H1 (cell line): ENCODE data around the gene RNF224. TPM values are rescaled to one million over a fixed set of nuclear protein-coding genes. Genes with fewer than 3 reads are reported as not detected.

Experiments
- CTCF ChIA-PET: fragments of 300-600 bp; sonication (Branson Sonifier 250); formaldehyde crosslinking; loops from one replicate; lab custom pipeline; 2021; ENCODE audit not compliant: partially characterized antibody; lab: Charles Lee
- POLR2A ChIA-PET: fragments of 300-600 bp; sonication (Branson Sonifier 250); formaldehyde crosslinking; loops from one replicate; lab custom pipeline; 2021; ENCODE audit warnings: inconsistent platforms; ENCODE audit not compliant: partially characterized antibody; lab: Charles Lee
- DNase-seq, 2 experiments: peaks; one replicate each; pipeline versions ENCODE4 v3.0.0 to v3.0.0-alpha.2; 2010 to 2022; ENCODE audit warnings: low spot score in 2 of 2, low read depth in 1 of 2, mixed read lengths in 1 of 2
- FAIRE-seq: peaks from 2 replicates; lab custom pipeline; 2011; peaks lifted over from hg19 to GRCh38; lab: Jason Lieb, UNC
- H2AFZ ChIP-seq: 2 replicates; pipeline ENCODE4 v1.8.1; 2012; ENCODE audit warnings: low read length, inconsistent platforms
- H2AK5ac ChIP-seq: 2 replicates; pipeline ENCODE4 v1.6.1; 2013; ENCODE audit warnings: low read depth, low read length
- H2BK120ac ChIP-seq: replicated peaks from 2 replicates; pipeline ENCODE3; 2013; ENCODE audit warnings: low read depth, low read length, inconsistent platforms
- H2BK12ac ChIP-seq: 2 replicates; pipeline ENCODE4 v1.6.1; 2013; ENCODE audit warnings: low read depth, low read length
- H2BK15ac ChIP-seq: 2 replicates; pipeline ENCODE4 v1.6.1; 2013; ENCODE audit warnings: low read length
- H2BK20ac ChIP-seq: 2 replicates; pipeline ENCODE4 v1.6.1; 2013; ENCODE audit warnings: low read length
- H2BK5ac ChIP-seq: 2 replicates; pipeline ENCODE4 v1.6.1; 2013; ENCODE audit warnings: low read depth, low read length
- H3K14ac ChIP-seq: 2 replicates; pipeline ENCODE4 v1.6.1; 2013; ENCODE audit warnings: inconsistent platforms; ENCODE audit not compliant: insufficient read length
- H3K18ac ChIP-seq: 2 replicates; pipeline ENCODE4 v1.6.1; 2013; ENCODE audit warnings: low read length; ENCODE audit errors: extremely low read depth
- H3K23ac ChIP-seq: 2 replicates; pipeline ENCODE4 v1.6.1; 2013; ENCODE audit warnings: inconsistent platforms; ENCODE audit not compliant: insufficient read length
- H3K23me2 ChIP-seq: 2 replicates; pipeline ENCODE4 v1.6.1; 2013; ENCODE audit warnings: low read depth, low read length
- H3K27ac ChIP-seq: 2 replicates; pipeline ENCODE4 v1.6.1; 2011; ENCODE audit warnings: low read depth, low read length, inconsistent platforms
- H3K27me3 ChIP-seq, 4 experiments: replicated peaks in 1 of 4; 1 replicate in 1 of 4; 2 replicates in 3 of 4; pipeline versions ENCODE4 v1.6.1 to v1.8.1; 2011 to 2013; ENCODE audit warnings: low read length in 3 of 4, mild to moderate bottlenecking in 3 of 4, inconsistent platforms in 2 of 4, mixed read lengths in 2 of 4, moderate library complexity in 1 of 4; ENCODE audit not compliant: control insufficient read depth in 3 of 4, insufficient read depth in 3 of 4; ENCODE audit errors: extremely low read depth in 1 of 4
- H3K36me3 ChIP-seq, 4 experiments: 2 replicates each; pipeline versions ENCODE4 v1.6.1 to v1.8.1; 2011 to 2013; ENCODE audit warnings: mild to moderate bottlenecking in 4 of 4, low read length in 3 of 4, moderate library complexity in 2 of 4, control low read depth in 1 of 4, inconsistent platforms in 1 of 4; ENCODE audit not compliant: insufficient read depth in 4 of 4, control insufficient read depth in 2 of 4
- H3K4ac ChIP-seq: replicated peaks from 2 replicates; pipeline ENCODE3; 2013; ENCODE audit warnings: low read length, low read depth, mixed read lengths, inconsistent platforms; ENCODE audit not compliant: insufficient read length
- H3K4me1 ChIP-seq, 4 experiments: replicated peaks in 1 of 4; 1 replicate in 1 of 4; 2 replicates in 3 of 4; pipeline versions ENCODE4 v1.6.1 to v1.8.1; 2011 to 2013; ENCODE audit warnings: low read length in 3 of 4, inconsistent platforms in 2 of 4, mixed read lengths in 1 of 4; ENCODE audit not compliant: insufficient read depth in 4 of 4, control insufficient read depth in 3 of 4
- H3K4me2 ChIP-seq, 2 experiments: 2 replicates each; pipeline versions ENCODE4 v1.6.1 to v1.8.1; 2011 to 2013; ENCODE audit warnings: low read depth in 2 of 2, low read length in 2 of 2, control low read depth in 1 of 2, inconsistent platforms in 1 of 2, mild to moderate bottlenecking in 1 of 2; ENCODE audit not compliant: insufficient read depth in 1 of 2
- H3K4me3 ChIP-seq, 4 experiments: fragments of 200-600, 300-600 bp in 1 of 4; sonication (generic), shearing (Covaris generic), sonication (Bioruptor Twin) in 1 of 4; 2 replicates each; pipeline versions ENCODE4 v1.5.1 to v1.8.1; 2011 to 2016; ENCODE audit warnings: low read length in 4 of 4, low read depth in 3 of 4, control low read depth in 2 of 4, inconsistent platforms in 2 of 4, mild to moderate bottlenecking in 2 of 4, mixed read lengths in 1 of 4, moderate library complexity in 1 of 4; ENCODE audit not compliant: insufficient read depth in 2 of 4; ENCODE audit errors: extremely low read depth in 1 of 4
- H3K56ac ChIP-seq: replicated peaks from 2 replicates; pipeline ENCODE3; 2013; ENCODE audit warnings: low read depth, mild to moderate bottlenecking, mixed read lengths, low read length, inconsistent platforms; ENCODE audit not compliant: insufficient read length
- H3K79me1 ChIP-seq: 2 replicates; pipeline ENCODE4 v1.6.1; 2013; ENCODE audit warnings: low read depth, low read length, control low read depth
- H3K79me2 ChIP-seq, 2 experiments: 2 replicates each; pipeline versions ENCODE4 v1.6.1 to v1.8.1; 2012 to 2013; ENCODE audit warnings: low read length in 2 of 2, mild to moderate bottlenecking in 2 of 2, inconsistent platforms in 1 of 2; ENCODE audit not compliant: insufficient read depth in 2 of 2, control insufficient read depth in 1 of 2
- H3K9ac ChIP-seq, 4 experiments: replicated peaks in 1 of 4; 1 replicate in 1 of 4; 2 replicates in 3 of 4; pipeline versions ENCODE4 v1.6.1 to v1.8.1; 2011 to 2013; ENCODE audit warnings: low read depth in 3 of 4, low read length in 3 of 4, control low read depth in 2 of 4, mild to moderate bottlenecking in 2 of 4, moderate library complexity in 2 of 4, inconsistent platforms in 1 of 4; ENCODE audit errors: extremely low read depth in 1 of 4
- H3K9me3 ChIP-seq, 2 experiments: 2 replicates each; pipeline versions ENCODE4 v1.6.1 to v1.8.1; 2012 to 2013; ENCODE audit warnings: mild to moderate bottlenecking in 2 of 2, moderate library complexity in 2 of 2, control low read depth in 1 of 2, inconsistent platforms in 1 of 2, low read depth in 1 of 2, low read length in 1 of 2, mixed read lengths in 1 of 2; ENCODE audit not compliant: insufficient read depth in 2 of 2
- H4K20me1 ChIP-seq, 2 experiments: replicated peaks in 1 of 2; 2 replicates each; pipeline versions ENCODE3 to v1.8.1; 2011 to 2013; ENCODE audit warnings: inconsistent platforms in 2 of 2, low read length in 2 of 2, mild to moderate bottlenecking in 1 of 2; ENCODE audit not compliant: insufficient read depth in 2 of 2, control insufficient read depth in 1 of 2
- H4K5ac ChIP-seq: 2 replicates; pipeline ENCODE4 v1.6.1; 2013; ENCODE audit warnings: low read length, low read depth, mixed read lengths, inconsistent platforms; ENCODE audit not compliant: insufficient read length
- H4K8ac ChIP-seq: 2 replicates; pipeline ENCODE4 v1.8.0; 2013; ENCODE audit warnings: mild to moderate bottlenecking, moderate library complexity, low read length, inconsistent platforms; ENCODE audit not compliant: insufficient read depth; ENCODE audit errors: extremely low read depth
- H4K91ac ChIP-seq: replicated peaks from 2 replicates; pipeline ENCODE3; 2013; ENCODE audit warnings: low read length, mixed read lengths, inconsistent platforms; ENCODE audit not compliant: insufficient read length
- GABPA ChIP-seq: IDR thresholded peaks from 2 replicates; pipeline ENCODE4 v1.6.1; 2011; ENCODE audit warnings: mild to moderate bottlenecking, low read length, moderate library complexity, borderline replicate concordance; ENCODE audit not compliant: insufficient read depth
- KDM1A ChIP-seq: fragments of 200-600, 300-600 bp; sonication (generic); IDR thresholded peaks from 2 replicates; pipeline ENCODE4 v1.7.1; 2016; ENCODE audit warnings: mild to moderate bottlenecking, low read length, borderline replicate concordance
- RFX5 ChIP-seq: IDR thresholded peaks from 2 replicates; pipeline ENCODE4 v1.6.1; 2011; ENCODE audit warnings: low read depth, low read length, improper control_type of control experiment, borderline replicate concordance
- WGBS, 2 experiments: shearing (Covaris generic) in 1 of 2; methylation state at CpG; one replicate each; pipeline versions ENCODE4 v1.1.6 to v1.1.7; 2013 to 2015; ENCODE audit warnings: low lambda C conversion rate in 2 of 2, mixed read lengths in 2 of 2, inconsistent platforms in 1 of 2, low coverage in 1 of 2, missing lambda C conversion rate in 1 of 2; ENCODE audit not compliant: insufficient replicate concordance in 2 of 2, insufficient coverage in 1 of 2, insufficient read length in 1 of 2; ENCODE audit errors: extremely low coverage in 1 of 2, missing lambda C conversion rate in 1 of 2; 5-methylcytosine and 5-hydroxymethylcytosine counted together
- polyA plus RNA-seq, 7 experiments: library from polyadenylated mRNA; depleted of rRNA in 3 of 7; stranded (reverse) in 5 of 7; unstranded in 2 of 7; fragments of >200 nt in 5 of 7; fragments of 200-250 nt in 2 of 7; gene quantifications; 1 replicate in 5 of 7; 2 replicates in 1 of 7; 4 replicates in 1 of 7; pipeline versions ENCODE4 v1.2.1 to v1.2.3, GENCODE V29; 2011 to 2013; ENCODE audit warnings: missing spikeins in 2 of 7, mixed read lengths in 2 of 7
- total RNA-seq: library from RNA; stranded (reverse); fragmentation: NEBNext Ultra II Directional; extraction: Animal tissue kit (Norgen Biotek cat#: 25700); gene quantifications from 2 replicates; pipeline ENCODE4 v1.2.1, GENCODE V29; 2021

Gene RNF224
- total and polyA plus RNA-seq, 2 of the 8 experiments (the other 6 are each of a cell fraction or from before 2014, with no cell fraction given): 0.24 TPM; not detected in 1

DNA sequence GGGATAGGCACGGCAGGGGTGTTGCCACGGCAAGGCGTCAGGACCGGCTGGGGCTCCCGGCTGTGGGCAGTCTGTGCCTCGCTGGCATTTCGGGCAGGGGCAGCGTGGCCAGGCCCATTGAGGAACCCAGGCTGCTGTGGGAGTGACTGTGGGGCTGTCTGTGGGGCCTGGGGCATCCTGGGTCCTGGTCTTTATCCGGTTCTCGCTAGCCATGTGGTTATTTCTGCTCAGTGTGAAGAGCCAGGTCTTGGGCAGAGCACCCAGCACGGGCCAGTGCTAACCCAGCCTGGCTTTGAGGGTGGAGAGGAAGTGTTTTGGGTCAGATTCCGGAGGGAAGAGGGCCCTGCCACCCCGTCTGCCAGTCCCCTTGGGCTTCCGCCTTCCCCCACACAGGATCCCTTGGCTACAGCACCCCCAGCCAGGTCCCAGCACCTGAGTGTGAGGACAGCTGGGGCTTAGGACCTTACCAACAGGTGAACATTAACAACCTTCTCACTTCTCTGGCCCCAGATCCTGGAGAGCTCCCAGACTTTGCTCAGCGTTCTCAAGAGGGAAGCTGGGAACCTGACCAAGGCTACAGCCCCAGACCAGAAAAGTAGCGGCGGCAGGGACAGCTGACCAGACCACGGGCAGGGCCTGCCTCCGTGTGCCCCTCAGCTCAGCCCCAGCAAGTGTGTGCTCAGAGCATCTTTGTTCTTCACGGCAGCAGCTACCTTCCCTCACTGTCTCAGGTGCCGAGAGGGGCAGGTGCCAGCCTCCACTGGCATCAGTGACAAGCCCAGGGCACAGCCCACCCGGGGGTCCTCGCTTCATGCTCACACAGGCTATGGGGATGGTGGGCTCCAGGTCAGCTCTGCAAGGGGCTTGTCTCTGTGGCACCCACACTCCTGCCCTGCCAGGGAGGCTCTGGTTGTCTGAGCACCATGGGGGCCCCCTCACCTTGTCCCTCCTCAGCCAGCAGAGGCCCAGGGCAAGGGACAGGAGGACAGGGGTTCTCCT lies 37.7 kb upstream of the RNF224 start:
- 56% methylated on average over 23 of the region's 23 CpGs; no CpG with 5 or more reads in 1 of the 2 experiments for WGBS, 2 experiments
- peaks cover 0 to 4% (median 3%) of the 10 kb centered on the region in 4 experiments; a peak in 4 of 8 replicates for H3K36me3 ChIP-seq

More for the DNA sequence above, 37.7 kb upstream of the RNF224 start:
- H3K9ac ChIP-seq: peak overlapping the region in 2 of 4 experiments; percentile 78 to 80; a peak in 4 of 7 replicates
- H2BK120ac ChIP-seq: no peak overlapping the region
- peak overlapping the region; percentile 76 to 99 for H3K4me2 ChIP-seq
- TF ChIP-seq RFX5 (no peak), GABPA (0 out of 2 replicates have a peak, but pooled peaks have one; percentile 44), KDM1A (no peak)
- DNase-seq (no peak), FAIRE-seq (no peak)
- no peak overlapping the region; the same call in 1 of the 2 replicates for H2AK5ac ChIP-seq
- H3K4ac ChIP-seq: no peak overlapping the region
- H3K79me1 ChIP-seq: peaks cover 9% of the 10 kb centered on the region; the same call in 1 of the 2 replicates
- H3K4me3 ChIP-seq: peak overlapping the region; percentile 71 to 92 (median 82)
- H2BK15ac ChIP-seq: no peak overlapping the region
- H3K18ac ChIP-seq: no peak overlapping the region
- H4K5ac ChIP-seq: no peak overlapping the region
- H4K20me1 ChIP-seq: peaks cover 11 to 29% of the 10 kb centered on the region in 2 experiments
- no peak overlapping the region for H3K14ac ChIP-seq
- H2BK20ac ChIP-seq: no peak overlapping the region
- no peak overlapping the region for H2AFZ ChIP-seq
- H2BK12ac ChIP-seq: no peak overlapping the region
- H3K23ac ChIP-seq: no peak overlapping the region
- no peaks in the 10 kb centered on the region for H3K9me3 ChIP-seq
- H3K27ac ChIP-seq: no peak overlapping the region
- ChIA-PET CTCF (interaction anchor here (0.5 to 14.0 kb wide), 25 partner anchors 9 to 389 kb away, joined by 3 to 204 read pairs (median 4); partner anchors contain the start of genes CYSRT1, LRRC26, NDOR1 and NELFB), POLR2A (interaction anchor here (0.9 to 11.0 kb wide), 17 partner anchors 9 to 122 kb away, joined by 3 to 107 read pairs (median 8); partner anchors contain the start of genes CYSRT1, NDOR1, RNF208 and RNF224)
- no peak overlapping the region for H3K56ac ChIP-seq
- peaks cover 0 to 30% of the 10 kb centered on the region in 2 experiments; a peak in 2 of 4 replicates for H3K79me2 ChIP-seq
- peaks cover 8% of the 10 kb centered on the region; the same call in 1 of the 2 replicates for H3K23me2 ChIP-seq
- H3K4me1 ChIP-seq: peaks cover 0 to 24% (median 9%) of the 10 kb centered on the region in 4 experiments; a peak in 6 of 7 replicates
- H4K8ac ChIP-seq: peak overlapping the region; percentile 59; the same call in 1 of the 2 replicates
- no peak overlapping the region for H2BK5ac ChIP-seq
- H4K91ac ChIP-seq: no peak overlapping the region
- no peaks in the 10 kb centered on the region; a peak in 1 of 7 replicates for H3K27me3 ChIP-seq
